Measurements from ENCODE around the gene IGSF8.

GRCh38 chr1:160146107-160146506 is 47.7 kb upstream of the IGSF8 start:
- no peak for TF ChIP-seq CTCF (IDR thresholded peaks at IDR 0.05)
- TF ChIP-seq POLR2A (IDR thresholded peaks at IDR 0.05) = no peak
